HG02678 (cell line): Measurements from ENCODE around the gene NDUFAF4.

ENCODE experiments used
- ATAC-seq: cut with Tn5 transposase; IDR thresholded peaks from one replicate; pipeline ENCODE4 v1.9.1; 2021; ENCODE audit warnings: mild to moderate bottlenecking, moderate library complexity; ENCODE audit not compliant: unreplicated experiment

NDUFAF4 gene

DNA sequence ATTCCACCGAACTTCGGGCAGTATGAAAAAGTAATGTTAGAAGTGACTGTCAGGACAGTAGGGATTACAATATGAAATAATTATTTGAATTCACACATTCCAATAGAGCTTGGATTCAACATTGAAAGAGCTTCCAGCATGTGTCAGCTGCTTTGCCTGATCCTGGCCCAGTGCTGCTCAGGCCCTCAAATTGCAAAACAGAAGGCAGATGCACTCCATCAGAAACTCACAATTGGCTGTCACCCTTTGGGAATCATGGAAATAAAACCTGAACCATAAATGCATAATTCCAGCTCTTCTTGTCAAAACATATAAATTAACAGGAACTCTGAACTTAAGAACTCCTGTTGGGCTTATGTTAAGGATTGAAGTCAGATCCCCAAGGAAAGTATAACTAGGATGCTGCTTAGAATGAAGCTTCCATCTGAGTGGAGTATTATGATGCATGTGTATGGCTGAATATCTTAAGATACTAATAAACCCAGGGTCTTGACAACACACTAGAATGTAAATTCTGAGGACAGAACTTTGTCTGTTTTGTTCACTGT, 1.8 kb upstream of the NDUFAF4 start:
- no peak for ATAC-seq

DNA sequence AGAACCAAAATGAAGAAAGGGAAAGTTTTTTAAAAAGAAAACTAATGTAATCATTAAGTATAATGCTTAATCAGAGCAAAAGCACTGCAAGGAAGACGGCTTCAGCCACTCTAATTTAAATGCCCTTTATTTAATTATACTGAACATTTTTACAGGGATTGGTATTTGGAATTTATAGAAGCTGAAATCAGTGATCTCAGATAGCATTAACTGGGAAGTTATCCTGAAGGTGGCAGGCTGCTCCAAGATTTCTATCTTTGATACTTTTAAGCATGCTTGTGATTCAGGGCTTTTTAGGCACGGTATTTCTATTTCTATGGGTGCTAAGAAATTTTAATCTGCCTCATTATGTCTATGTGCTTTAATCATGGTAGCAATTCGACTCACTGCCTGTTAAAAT, 1.3 kb upstream of the NDUFAF4 start:
- ATAC-seq, result no peak

DNA sequence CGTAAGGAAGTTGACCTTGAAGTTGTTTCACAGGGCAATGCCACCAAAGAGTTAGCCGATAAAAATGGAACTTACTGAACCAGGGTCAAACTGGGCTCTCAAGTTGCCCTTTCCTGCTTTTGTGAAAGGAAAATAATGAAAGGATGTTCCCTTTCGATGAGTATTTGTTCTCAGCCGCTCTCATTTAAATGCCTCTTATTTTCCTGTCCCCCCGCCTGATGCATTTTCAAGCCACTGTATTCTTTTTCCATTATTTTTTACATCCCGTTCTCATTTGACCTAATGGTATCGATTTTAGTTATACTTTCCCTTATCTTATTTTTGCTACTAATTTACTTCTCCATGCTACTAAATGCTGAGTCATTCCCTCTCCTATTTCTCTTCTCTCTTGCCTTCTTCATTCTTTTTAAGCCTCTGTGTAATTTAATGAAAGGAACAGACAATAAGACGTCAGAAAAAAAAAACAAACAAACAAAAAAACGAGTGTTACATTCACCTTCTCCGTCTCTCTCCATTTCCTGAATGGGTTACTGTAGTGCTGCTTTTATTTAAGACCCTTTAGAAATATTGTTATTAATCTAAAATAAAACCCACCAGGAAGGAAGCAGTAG, 655 bp upstream of the NDUFAF4 start:
- ATAC-seq, result no peak

DNA sequence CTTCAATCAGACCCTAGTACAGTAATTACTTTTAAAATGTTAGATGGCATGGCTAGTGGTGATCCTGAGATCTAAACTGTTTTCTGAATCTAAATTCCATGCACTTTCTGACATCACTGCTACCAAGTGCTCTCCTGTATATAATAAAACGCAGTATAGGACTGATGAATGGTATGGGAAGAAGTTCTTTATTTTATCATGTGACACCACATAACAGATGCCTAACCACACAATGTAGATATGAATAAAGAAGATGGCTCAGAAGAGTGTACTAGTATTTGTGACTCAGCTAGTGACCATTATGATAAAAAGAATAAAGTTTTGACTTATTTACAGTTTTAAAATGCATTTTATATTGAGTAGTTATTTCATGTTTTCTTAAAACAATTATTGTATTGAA, 8.5 kb downstream of the NDUFAF4 start:
- ATAC-seq, result no peak

DNA sequence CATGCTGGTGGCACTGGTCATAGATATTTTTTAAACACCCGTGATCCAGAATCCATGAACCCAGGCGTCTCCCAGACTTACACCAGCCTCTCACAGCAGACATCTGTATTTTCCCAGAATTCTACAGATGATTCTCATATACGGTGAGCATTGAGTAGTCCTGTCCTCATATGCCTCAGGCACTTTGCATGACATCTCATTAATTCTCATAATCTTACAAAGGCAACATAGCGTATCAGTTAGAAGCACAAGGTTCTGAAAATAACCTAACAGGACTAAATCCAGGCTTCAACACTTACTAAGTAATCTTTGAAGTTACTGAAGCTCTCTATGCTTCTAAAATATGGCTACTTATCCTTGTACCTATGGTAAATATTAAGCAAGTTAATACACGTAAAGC, 8.9 kb downstream of the NDUFAF4 start:
- no peak for ATAC-seq

DNA sequence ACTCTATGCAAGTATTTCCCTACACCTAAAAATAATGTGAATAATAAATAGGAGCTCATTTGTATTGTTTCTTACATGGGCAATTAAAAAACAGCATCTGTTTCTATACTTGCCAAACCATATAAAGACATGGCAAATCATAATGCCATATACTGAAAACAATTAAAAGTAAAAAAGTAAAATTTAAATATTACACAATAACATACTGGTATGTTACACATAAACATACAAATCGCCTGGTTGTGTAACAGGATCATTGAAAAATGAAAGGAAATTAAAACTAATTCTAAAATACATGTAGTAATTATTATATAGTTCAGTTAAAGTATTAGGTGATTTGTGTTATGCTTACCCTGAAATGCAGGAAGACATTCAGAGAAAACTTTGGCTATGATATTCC, 11.2 kb downstream of the NDUFAF4 start:
- no peak for ATAC-seq

DNA sequence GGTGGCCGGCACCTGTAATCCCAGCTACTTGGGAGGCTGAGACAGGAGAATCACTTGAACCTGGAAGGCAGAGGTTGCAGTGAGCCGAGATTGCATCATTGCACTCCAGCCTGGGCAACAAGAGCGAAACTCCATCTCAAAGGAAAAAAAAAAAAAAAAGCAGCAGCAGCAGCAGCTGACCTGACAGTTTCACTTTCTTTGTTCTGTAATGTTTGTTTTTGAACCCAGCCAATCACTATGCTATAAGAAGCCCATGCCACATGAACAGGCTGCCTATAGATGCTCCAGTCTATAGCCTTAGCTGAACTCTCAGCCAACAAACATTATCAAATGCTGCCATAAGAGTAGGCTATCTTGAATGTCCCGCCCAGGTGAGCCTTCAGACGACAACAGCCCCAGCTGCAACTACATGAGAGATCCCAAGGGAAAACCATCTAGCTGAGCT, 12.5 kb downstream of the NDUFAF4 start:
- peak; percentile 90 for ATAC-seq

DNA sequence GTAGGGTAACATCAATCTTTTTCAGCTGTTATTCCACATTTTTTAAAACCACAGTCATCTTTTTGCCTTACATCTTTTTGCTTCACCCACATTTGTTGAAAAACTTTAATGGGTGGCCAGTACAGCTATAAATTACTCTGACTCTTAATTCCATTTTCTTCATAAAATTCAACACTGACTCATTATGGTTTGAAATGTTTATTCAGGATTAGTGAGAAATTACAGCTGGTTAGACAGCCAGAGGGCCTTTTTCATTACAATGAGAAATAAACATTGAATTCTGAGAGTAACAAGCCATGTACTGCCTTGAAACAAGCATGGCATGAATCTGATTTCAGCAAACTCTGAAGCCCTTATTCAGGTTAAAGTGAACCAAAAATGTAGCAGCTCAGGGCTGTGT, 19.5 kb downstream of the NDUFAF4 start:
- no peak for ATAC-seq

DNA sequence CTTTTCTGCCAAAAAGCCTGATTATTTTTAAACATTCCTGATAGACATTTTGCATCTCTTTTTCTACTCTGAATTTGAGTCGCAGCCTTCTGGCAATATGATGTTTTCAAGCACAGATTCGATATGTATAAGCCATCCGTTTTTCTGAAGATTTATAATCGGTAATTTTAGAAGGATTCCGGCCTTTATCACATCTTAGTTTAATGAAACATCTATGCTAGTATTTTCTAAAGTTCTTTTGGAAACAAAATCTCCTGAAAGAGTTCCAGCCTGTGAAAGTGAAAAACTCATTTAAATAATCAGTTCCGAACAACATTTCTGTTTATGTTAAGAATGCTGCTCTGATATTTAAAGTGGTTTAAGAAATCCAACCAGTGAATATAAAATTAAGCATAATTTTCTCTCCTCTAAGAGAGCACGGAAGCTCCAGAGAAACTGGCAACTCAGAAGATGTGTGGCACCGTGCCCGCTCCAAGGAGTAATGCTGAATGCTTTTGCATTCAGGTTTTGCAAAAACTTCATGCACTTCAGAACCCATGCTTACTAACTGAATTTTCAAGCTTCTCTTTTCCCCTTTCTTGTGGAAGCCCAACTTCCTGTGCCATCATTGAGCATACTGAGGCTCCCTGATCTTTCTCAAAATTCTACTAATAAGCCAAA, 20.7 kb downstream of the NDUFAF4 start:
- no peak for ATAC-seq

DNA sequence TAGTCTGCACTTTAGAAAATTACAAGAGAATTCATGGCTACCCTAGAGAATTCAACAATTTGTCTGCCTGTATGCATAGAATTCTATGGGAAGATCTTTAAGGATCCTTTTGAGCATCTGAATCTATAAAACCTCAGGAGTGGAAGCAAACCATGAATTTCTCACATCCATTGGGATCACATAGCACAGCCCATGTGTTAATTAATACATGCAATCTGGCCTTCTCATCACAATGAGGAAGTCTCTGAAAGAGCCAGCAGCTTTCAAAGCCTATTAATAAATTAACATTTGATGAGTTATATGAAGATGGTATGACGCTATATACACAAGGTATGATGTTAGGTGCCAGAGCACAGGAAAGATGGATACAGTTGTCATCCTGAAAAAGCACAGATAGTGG, 24.7 kb downstream of the NDUFAF4 start:
- ATAC-seq, result no peak

DNA sequence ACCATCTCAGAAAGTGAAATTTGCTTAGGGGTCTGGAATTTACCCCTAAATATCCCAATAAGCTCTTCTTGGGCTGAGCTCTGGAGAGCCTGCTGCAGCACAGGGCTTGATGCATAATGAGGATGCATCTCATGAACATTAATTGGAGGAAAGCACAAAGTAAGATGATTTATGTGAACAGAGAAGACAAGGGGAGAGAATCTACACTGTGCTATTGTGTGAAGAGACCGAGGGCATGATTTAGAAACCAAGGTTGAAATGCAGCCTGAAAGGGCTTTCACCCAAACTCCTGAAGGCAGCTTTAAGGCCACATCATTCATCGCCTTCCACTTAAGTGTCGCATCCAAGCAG, 32.7 kb downstream of the NDUFAF4 start:
- no peak for ATAC-seq

DNA sequence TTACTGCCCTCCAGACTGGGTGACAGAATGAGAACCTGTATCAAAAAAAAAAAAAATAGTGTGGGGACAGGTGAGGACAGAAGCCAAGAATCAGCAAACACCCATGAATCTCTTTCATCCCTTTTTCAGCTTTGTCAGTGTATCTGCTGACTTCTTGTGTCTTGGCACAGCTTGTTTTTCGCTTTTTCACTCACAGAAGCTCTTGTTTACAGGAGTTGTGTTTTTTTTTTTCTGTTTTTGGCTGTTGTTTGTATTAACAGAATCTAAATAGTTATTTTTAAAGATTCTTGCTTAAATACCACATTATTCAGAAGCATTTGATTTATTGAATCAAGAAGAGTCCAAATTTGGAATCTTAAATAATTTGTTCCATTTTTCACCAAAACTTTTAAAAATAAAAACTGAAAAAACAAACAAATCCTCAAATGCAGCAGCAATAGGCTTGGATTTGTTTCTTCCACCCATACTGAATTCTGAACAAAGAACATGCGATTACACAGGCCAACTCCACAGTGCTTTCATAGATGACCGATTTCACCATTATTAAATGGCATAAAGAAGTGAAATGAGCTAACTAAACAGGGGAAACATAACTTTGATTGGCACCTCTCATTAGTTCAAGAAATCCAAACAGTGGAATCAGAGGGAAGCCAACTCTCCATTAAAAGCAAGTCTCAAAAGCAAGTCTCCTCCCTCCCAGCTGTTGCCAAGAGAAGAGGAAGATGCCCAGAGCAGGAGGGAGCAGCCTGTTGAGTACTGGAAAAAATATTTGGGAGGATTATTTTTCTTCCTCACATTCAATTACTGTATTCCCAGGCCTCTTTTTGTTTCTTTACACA, 33.3 kb downstream of the NDUFAF4 start:
- no peak for ATAC-seq

DNA sequence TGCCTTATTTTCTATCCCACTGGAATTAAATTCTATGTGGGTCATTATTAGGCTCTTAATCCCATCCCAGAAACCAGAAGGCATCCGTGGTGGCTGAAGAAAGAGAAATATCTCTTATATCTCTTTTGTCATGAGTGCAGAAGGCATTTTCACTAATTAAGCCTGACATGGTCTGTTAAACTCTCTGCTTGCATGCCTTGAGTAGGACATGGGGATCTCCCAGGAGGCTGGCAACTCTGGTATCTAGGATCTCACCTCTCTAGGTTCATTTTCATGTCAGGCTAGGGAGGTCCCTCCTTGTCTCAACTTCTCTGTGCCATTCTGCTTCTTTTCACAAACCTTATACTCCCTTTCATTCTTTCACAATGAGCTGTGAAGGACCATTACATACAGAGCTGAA, 35.1 kb downstream of the NDUFAF4 start:
- no peak for ATAC-seq

DNA sequence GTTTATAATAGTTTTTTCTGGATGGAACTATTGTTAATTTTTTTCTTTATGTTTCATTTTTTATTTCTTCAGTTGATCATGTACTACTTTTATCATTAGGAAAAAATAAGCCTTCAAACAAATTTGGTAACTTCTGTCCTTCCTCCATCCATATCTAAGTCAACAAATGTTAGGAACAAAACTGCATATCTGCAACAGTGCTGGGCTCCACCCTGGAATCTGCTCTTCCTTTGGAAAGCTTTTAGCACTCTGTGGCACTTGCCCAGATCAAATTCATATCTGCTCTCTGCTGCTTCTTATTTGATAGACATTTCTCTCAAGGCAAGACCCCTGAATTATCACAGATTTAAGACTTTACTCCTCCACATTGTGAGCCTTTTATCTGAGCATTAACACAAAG, 36.1 kb downstream of the NDUFAF4 start:
- ATAC-seq, result no peak

DNA sequence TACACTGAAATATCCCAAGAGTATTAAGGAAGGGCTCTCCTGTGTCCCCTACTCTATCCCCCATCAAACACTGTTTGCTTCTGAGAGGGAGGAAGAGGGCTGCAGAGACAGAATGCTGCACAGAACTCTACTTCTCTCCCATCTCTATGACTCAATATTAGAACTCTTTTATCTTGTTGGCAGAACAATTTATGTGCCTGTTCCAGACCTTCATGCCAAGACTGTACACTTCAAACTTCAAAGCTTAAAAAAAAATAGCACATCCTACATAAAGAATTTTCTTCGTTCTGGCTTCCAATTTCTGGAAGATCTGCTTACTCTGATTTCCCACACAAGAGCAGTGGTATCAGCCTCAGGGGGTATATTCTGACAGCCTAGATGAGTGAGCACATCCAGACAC, 40.8 kb downstream of the NDUFAF4 start:
- no peak for ATAC-seq

DNA sequence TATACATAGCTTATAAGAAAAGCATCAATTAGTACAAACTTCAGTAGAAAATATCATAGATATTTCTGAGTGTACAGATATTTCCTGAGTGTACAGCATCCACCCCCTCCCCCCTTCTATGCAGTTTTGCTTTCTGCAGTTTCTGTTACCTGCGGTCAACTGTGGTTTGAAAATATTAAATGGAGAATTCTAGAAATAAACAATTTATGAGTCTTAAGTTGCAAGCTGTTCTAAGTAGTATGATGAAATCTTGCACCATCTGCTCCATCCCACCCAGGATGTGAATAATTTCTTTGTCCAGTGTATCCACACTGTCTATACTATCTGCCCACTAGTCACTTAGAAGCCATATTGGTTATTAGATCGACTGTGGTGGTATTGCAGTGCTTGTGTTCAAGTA, 44.6 kb downstream of the NDUFAF4 start:
- no peak for ATAC-seq

DNA sequence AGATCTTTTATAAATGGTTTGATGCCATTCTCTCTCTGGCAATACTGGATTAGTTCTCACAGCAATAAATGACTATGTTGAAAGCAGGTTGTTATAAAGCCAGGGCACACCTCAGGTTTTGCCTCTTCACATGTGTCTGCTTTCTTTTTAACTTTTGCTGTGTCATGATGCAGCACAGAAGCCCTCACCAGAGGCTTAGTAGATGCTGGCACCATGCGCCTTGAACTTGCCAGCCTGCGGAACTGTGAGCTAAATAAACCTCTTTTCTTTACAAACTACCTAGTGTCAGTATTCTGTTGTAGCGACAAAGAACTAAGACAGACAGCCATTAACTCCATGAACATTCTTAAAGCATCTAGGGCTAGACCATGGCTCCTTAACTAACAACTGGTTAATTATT, 45.1 kb downstream of the NDUFAF4 start:
- no peak for ATAC-seq

DNA sequence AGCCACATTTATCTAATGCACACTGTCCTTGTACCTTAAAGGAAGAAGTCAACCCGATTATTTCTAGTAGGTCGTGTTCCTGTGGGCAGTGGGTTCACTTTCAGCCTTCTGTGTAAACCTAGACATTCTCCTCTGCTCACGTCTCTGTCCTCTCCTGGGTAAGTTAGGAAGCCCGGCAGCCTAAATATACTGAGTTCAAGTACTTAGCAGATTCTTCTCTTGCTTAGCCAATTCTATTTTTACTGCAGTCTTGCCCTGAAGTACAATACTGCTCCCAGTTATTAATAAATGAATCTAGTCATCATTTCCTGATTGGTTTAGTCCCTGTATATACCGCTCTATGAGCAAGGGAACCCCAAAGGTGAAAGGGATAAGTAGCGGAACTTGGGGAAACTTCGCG, 45.8 kb downstream of the NDUFAF4 start:
- ATAC-seq, result no peak

DNA sequence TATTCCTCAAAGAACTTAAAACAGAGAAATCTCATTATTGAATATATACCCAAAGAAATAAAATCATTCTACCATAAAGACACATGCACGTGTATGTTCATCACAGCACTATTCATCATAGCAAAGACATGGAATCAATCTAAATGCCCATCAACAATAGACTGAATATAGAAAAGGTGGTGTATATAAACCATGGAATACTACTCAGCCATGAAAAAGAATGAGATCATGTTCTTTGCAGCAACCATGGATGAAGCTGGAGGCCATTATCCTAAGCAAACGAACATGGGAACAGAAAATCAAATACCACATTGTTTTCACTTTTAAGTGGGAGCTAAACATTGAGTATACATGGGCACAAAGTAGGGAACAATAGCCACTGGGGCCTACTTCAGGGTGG, 48.1 kb downstream of the NDUFAF4 start:
- no peak for ATAC-seq

DNA sequence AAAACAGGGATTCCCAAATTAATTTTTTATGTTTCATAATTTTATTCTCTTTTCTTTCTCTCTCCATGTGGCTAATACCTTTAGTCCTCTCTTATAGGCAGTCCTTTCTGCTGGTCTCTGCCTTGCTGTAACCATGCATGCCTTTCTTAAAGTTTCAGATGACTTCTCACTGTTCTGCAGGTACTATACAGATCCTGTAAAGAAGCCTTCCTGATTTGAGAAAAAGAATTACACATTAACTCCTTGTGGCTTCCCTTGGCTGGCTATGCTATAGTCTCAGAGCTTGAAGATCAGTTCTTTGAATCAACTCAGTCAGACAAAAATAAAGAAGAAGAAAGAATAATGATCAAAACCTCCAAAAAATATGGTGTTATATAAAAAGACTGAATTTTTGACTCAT, 53.2 kb downstream of the NDUFAF4 start:
- ATAC-seq, result no peak

DNA sequence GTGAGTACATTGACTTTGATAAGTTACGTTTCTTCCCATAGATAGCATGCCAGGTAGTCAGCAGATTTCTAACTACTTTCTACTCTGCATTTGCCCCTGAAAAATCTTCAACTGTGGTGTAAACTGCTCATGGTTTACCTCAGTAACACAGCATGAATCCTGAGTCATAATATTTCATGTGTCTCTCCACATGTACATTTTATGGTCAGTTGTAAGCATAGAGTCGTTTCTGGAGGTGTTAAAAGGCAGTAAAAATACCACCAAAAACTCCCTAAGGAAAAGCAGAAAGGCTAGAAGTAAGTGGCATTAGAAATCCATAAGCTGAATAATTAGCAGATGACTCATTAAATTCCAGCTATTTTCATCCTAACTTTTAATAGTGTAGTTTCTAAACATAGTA, 56.3 kb downstream of the NDUFAF4 start:
- ATAC-seq, result no peak
